Lower lobe of right lung (tissue), 2 donors: ENCODE results near the gene CCDC102B. TPM values are rescaled to one million over a fixed set of nuclear protein-coding genes. Genes with fewer than 3 reads are reported as not detected.

Source experiments
- ATAC-seq, 2 donors: fragments of 200-7000 bp; cut with Tn5 transposase; one replicate each; pipeline ENCODE4 v1.9.1; 2020 to 2022; ENCODE audit warnings: mild to moderate bottlenecking in 2 of 2, moderate library complexity in 2 of 2
- DNase-seq: peaks from one replicate; pipeline ENCODE4 v3.0.0-alpha.2; 2020
- H3K27ac ChIP-seq: fragments of 200-600 bp; one replicate; pipeline ENCODE4 v1.8.0; 2022
- H3K27me3 ChIP-seq: fragments of 200-600 bp; one replicate; pipeline ENCODE4 v1.8.0; 2022; ENCODE audit warnings: low read depth
- H3K36me3 ChIP-seq: fragments of 200-600 bp; one replicate; pipeline ENCODE4 v1.8.0; 2022; ENCODE audit warnings: mild to moderate bottlenecking
- H3K4me1 ChIP-seq: fragments of 200-600 bp; one replicate; pipeline ENCODE4 v1.8.0; 2022
- H3K4me3 ChIP-seq: fragments of 200-600 bp; one replicate; pipeline ENCODE4 v1.8.0; 2022; ENCODE audit warnings: mild to moderate bottlenecking
- H3K9me3 ChIP-seq: fragments of 200-600 bp; one replicate; pipeline ENCODE4 v1.8.0; 2022
- CTCF ChIP-seq: fragments of 200-600 bp; IDR thresholded peaks from one replicate; pipeline ENCODE4 v1.8.0; 2022; ENCODE audit warnings: antibody characterized with exemption, mild to moderate bottlenecking
- intact Hi-C: fragments of 100-400 bp; cut with DNase I; formaldehyde crosslinking; loops from one replicate; pipeline ENCODE4 v1.11.0; 2022
- total RNA-seq: library from RNA; stranded (reverse); fragmentation: NEBNext Ultra II Directional; extraction: Animal tissue kit (Norgen Biotek cat#: 25700); gene quantifications from one replicate; pipeline ENCODE4 v1.2.1, GENCODE V29; 2021
- donor health status: DM: no; HTN: yes; CAD: no; lungs with severe emphysema.

Gene CCDC102B
- total RNA-seq, 1 donor from 2014 or later: 29.4 TPM

GRCh38 chr18:69031571-69031970 lies 233.7 kb downstream of the CCDC102B start:
- intact Hi-C loops: no loop called here
- Histone ChIP-seq H3K36me3 (no peaks in the 10 kb centered on the region), H3K9me3 (no peaks in the 10 kb centered on the region), H3K4me3 (no peak overlapping the region), H3K4me1 (no peaks in the 10 kb centered on the region), H3K27me3 (no peaks in the 10 kb centered on the region), H3K27ac (no peak overlapping the region)
- ATAC-seq (no peak), DNase-seq (no peak)
- TF ChIP-seq CTCF: no peak

- no peak overlapping the region for H3K4me3 ChIP-seq
- no peak for TF ChIP-seq CTCF
- intact Hi-C loops: no loop called here
- DNase-seq: no peak
- no peaks in the 10 kb centered on the region for H3K27me3 ChIP-seq
- ATAC-seq: no peak
- no peaks in the 10 kb centered on the region for H3K9me3 ChIP-seq
- H3K4me1 ChIP-seq: no peaks in the 10 kb centered on the region
- H3K27ac ChIP-seq: no peak overlapping the region
- H3K36me3 ChIP-seq: no peaks in the 10 kb centered on the region
These were observed 234.1 kb downstream of the CCDC102B start for GRCh38 chr18:69032009-69032408.

- intact Hi-C loops: no loop called here
- Histone ChIP-seq H3K27me3 (no peaks in the 10 kb centered on the region), H3K9me3 (no peaks in the 10 kb centered on the region), H3K36me3 (no peaks in the 10 kb centered on the region), H3K27ac (no peak overlapping the region), H3K4me3 (no peak overlapping the region), H3K4me1 (no peaks in the 10 kb centered on the region)
- ATAC-seq (no peak), DNase-seq (no peak)
- TF ChIP-seq CTCF: no peak
These were observed 237.9 kb downstream of the CCDC102B start for GRCh38 chr18:69035756-69036155.

GRCh38 chr18:69044215-69044614 lies 246.3 kb downstream of the CCDC102B start:
- DNase-seq (no peak), ATAC-seq (no peak)
- no peak for TF ChIP-seq CTCF
- no peak overlapping the region for H3K27ac ChIP-seq
- H3K4me3 ChIP-seq: no peak overlapping the region
- no peaks in the 10 kb centered on the region for H3K4me1 ChIP-seq
- intact Hi-C loops: no loop called here
- H3K36me3 ChIP-seq: no peaks in the 10 kb centered on the region
- H3K27me3 ChIP-seq: no peaks in the 10 kb centered on the region
- no peaks in the 10 kb centered on the region for H3K9me3 ChIP-seq

- Histone ChIP-seq H3K27me3 (no peaks in the 10 kb centered on the region), H3K36me3 (no peaks in the 10 kb centered on the region), H3K27ac (no peak overlapping the region), H3K4me3 (no peak overlapping the region), H3K4me1 (no peaks in the 10 kb centered on the region), H3K9me3 (peaks cover 5% of the 10 kb centered on the region)
- no peak for ATAC-seq
- intact Hi-C loops: no loop called here
- no peak for TF ChIP-seq CTCF
- DNase-seq: no peak
These were observed 266.2 kb downstream of the CCDC102B start for GRCh38 chr18:69064063-69064462.

GRCh38 chr18:69067048-69067447 lies 269.2 kb downstream of the CCDC102B start:
- H3K27me3 ChIP-seq: no peaks in the 10 kb centered on the region
- ATAC-seq (no peak), DNase-seq (no peak)
- H3K36me3 ChIP-seq: no peaks in the 10 kb centered on the region
- peaks cover 3% of the 10 kb centered on the region for H3K9me3 ChIP-seq
- no peak overlapping the region for H3K27ac ChIP-seq
- intact Hi-C loops: no loop called here
- H3K4me1 ChIP-seq: no peaks in the 10 kb centered on the region
- TF ChIP-seq CTCF: no peak
- no peak overlapping the region for H3K4me3 ChIP-seq
